HepG2 (cell line): ENCODE data around the gene SCAI. TPM values are rescaled to one million over a fixed set of nuclear protein-coding genes. Genes with fewer than 3 reads are reported as not detected.

Experiments
- AGO2 ChIP-seq: fragments of 200-400 bp; formaldehyde crosslinking; optimal IDR thresholded peaks from 2 replicates; pipeline ENCODE3; 2017; ENCODE audit warnings: mild to moderate bottlenecking, low read depth, low read length, moderate library complexity
- FOXP1 ChIP-seq, 2 experiments: fragments of 450-650 bp in 1 of 2; IDR thresholded peaks; 2 replicates each; pipeline ENCODE4 v1.6.1; 2017 to 2018; ENCODE audit warnings: antibody characterized with exemption in 1 of 2
- GATAD1 ChIP-seq: IDR thresholded peaks from 2 replicates; pipeline ENCODE4 v1.6.1; 2016; ENCODE audit warnings: missing genetic modification reagents, missing compliant biosample characterization
- HDAC6 ChIP-seq: fragments of 200-600 bp; sonication (generic); IDR thresholded peaks from 2 replicates; pipeline ENCODE4 v1.7.0; 2017; ENCODE audit warnings: mild to moderate bottlenecking, antibody characterized with exemption, low read length, low read depth
- RFXAP ChIP-seq: sonication (generic); formaldehyde crosslinking; IDR thresholded peaks from 2 replicates; pipeline ENCODE4 v1.4.0; 2020; ENCODE audit warnings: missing genetic modification reagents, borderline replicate concordance
- SP1 ChIP-seq, 2 experiments: fragments of 450-650 bp in 1 of 2; sonication (generic) in 1 of 2; formaldehyde crosslinking in 1 of 2; IDR thresholded peaks; 2 replicates each; pipeline versions ENCODE4 v1.4.0 to v1.6.1; 2016 to 2020; ENCODE audit warnings: missing genetic modification reagents in 1 of 2
- TBL1XR1 ChIP-seq: fragments of 150-350 bp; IDR thresholded peaks from 2 replicates; pipeline ENCODE4 v1.6.1; 2014; ENCODE audit warnings: borderline replicate concordance, low read length; ENCODE audit not compliant: partially characterized antibody
- ZKSCAN5 ChIP-seq: sonication (generic); formaldehyde crosslinking; IDR thresholded peaks from 2 replicates; pipeline ENCODE4 v1.5.1; 2020; ENCODE audit warnings: mild to moderate bottlenecking, missing genetic modification reagents
- ZMYM3 ChIP-seq: sonication (generic); formaldehyde crosslinking; IDR thresholded peaks from 2 replicates; pipeline ENCODE4 v1.5.1; 2020; ENCODE audit warnings: mild to moderate bottlenecking, missing genetic modification reagents
- ZNF235 ChIP-seq: sonication (generic); formaldehyde crosslinking; IDR thresholded peaks from 2 replicates; pipeline ENCODE4 v1.8.1; 2023; ENCODE audit warnings: mild to moderate bottlenecking, missing genetic modification reagents, borderline replicate concordance
- ZNF562 ChIP-seq: sonication (generic); formaldehyde crosslinking; IDR thresholded peaks from 2 replicates; pipeline ENCODE4 v1.8.0; 2022; ENCODE audit warnings: missing genetic modification reagents, borderline replicate concordance
- ZSCAN25 ChIP-seq: sonication (generic); formaldehyde crosslinking; IDR thresholded peaks from 2 replicates; pipeline ENCODE4 v1.8.0; 2022; ENCODE audit warnings: mild to moderate bottlenecking, missing genetic modification reagents
- ZSCAN29 ChIP-seq: sonication (generic); formaldehyde crosslinking; conservative IDR thresholded peaks from 2 replicates; pipeline ENCODE4 v1.4.0; 2020; ENCODE audit warnings: mild to moderate bottlenecking, missing genetic modification reagents
- polyA plus RNA-seq, 8 experiments: library from polyadenylated mRNA; depleted of rRNA in 3 of 8; stranded (reverse) in 7 of 8; unstranded in 1 of 8; fragments of >200 nt; fragmentation: Illumina TruSeq in 4 of 8; extraction: Trizol in 4 of 8; gene quantifications; 2 replicates each; pipeline versions ENCODE4 v1.2.1 to v1.2.3, GENCODE V29; 2011 to 2016; ENCODE audit warnings: low read depth in 4 of 8, missing spikeins in 1 of 8, mixed read lengths in 1 of 8; ENCODE audit not compliant: insufficient read depth in 1 of 8
- total RNA-seq, 5 experiments: library from RNA; depleted of rRNA; stranded (reverse); fragments of >200 nt; fragmentation: Illumina TruSeq; extraction: Trizol; gene quantifications; 2 replicates each; pipeline ENCODE4 v1.2.3, GENCODE V29; 2016; ENCODE audit warnings: low read depth in 1 of 5
- TF ChIP-seq, protein P1 (sequence below): sonication (generic); formaldehyde crosslinking; IDR thresholded peaks from 2 replicates; pipeline ENCODE4 v1.4.0; 2020; ENCODE audit warnings: mild to moderate bottlenecking, missing genetic modification reagents, borderline replicate concordance
- TF ChIP-seq, protein P2 (sequence below): sonication (generic); formaldehyde crosslinking; IDR thresholded peaks from 2 replicates; pipeline ENCODE4 v1.4.0; 2020; ENCODE audit warnings: missing genetic modification reagents, borderline replicate concordance
- TF ChIP-seq, protein P3 (sequence below): IDR thresholded peaks from 2 replicates; pipeline ENCODE4 v1.6.1; 2016; ENCODE audit warnings: mild to moderate bottlenecking
- TF ChIP-seq, protein P4 (sequence below): sonication (generic); formaldehyde crosslinking; IDR thresholded peaks from 2 replicates; pipeline ENCODE4 v1.4.0; 2020; ENCODE audit warnings: missing genetic modification reagents
- TF ChIP-seq, protein P5 (sequence below): sonication (generic); formaldehyde crosslinking; conservative IDR thresholded peaks from 2 replicates; pipeline ENCODE4 v1.5.0; 2020; ENCODE audit warnings: missing genetic modification reagents

SCAI gene
- total and polyA plus RNA-seq, 2 of the 13 experiments (the other 11 are each of a cell fraction or from before 2014, with no cell fraction given): 4.4 to 8.4 TPM

DNA sequence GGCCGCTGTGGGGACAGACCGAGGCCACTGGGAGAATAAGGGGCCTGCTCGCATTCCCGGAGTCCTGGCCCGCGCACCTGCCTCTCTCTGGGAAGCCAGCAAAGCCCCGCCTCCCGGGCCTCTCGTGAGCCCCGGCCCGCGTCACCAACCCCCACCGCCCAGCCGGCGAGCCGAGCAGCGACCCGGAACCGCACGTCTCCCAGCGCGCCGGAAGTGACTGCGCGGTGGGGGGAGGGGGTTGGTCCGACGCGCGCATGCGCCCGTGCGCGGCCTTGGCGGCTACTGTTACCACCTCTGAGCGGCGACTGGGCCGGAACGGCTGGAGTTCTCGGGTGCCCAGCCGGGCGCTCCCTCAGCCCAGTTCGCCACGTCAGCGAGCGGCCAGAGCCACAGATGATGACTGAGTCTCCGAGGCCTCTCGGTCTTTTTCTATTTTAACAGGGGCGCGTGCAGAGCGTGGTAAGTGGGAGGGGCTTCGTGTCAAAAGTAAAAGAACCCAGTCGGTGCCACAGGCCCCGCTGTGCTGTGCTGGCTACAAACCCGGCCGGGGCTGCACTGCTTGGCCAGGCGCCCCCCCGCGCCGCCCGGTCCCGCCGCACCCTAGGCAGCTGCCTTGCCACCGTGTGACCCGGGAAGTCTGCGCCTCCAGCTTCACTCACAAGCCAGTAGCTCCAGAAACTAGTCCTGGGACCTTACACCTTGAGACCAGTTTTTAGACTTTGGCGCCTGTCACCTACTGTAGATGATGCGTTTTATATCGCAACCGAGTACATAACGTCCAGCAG, 202.2 kb downstream of the SCAI start, which contains the start of gene GOLGA1 (continued):
- TF ChIP-seq, protein P1, sequence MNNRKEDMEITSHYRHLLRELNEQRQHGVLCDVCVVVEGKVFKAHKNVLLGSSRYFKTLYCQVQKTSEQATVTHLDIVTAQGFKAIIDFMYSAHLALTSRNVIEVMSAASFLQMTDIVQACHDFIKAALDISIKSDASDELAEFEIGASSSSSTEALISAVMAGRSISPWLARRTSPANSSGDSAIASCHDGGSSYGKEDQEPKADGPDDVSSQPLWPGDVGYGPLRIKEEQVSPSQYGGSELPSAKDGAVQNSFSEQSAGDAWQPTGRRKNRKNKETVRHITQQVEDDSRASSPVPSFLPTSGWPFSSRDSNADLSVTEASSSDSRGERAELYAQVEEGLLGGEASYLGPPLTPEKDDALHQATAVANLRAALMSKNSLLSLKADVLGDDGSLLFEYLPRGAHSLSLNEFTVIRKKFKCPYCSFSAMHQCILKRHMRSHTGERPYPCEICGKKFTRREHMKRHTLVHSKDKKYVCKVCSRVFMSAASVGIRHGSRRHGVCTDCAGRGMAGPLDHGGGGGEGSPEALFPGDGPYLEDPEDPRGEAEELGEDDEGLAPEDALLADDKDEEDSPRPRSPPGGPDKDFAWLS: no peak
- TF ChIP-seq ZNF562 (CRISPR knock-in tag) (no peak), ZSCAN29 (0 out of 2 replicates have a peak, but pooled peaks have one; percentile 45), ZNF235 (peak; percentile 51; the same call in 1 of the 2 replicates), GATAD1 (CRISPR knock-in tag) (peak; percentile 96), FOXP1 (IDR thresholded peaks at IDR 0.05) (no peak), FOXP1 (CRISPR knock-in tag; IDR thresholded peaks at IDR 0.05) (no peak), AGO2 (peak; percentile 78), HDAC6 (no peak), RFXAP (CRISPR knock-in tag) (peak; percentile 95), SP1 (IDR thresholded peaks at IDR 0.05) (no peak), SP1 (CRISPR knock-in tag; IDR thresholded peaks at IDR 0.05) (peak; percentile 77), ZMYM3 (CRISPR knock-in tag) (no peak), TBL1XR1 (no peak), ZSCAN25 (peak; percentile 71; the same call in 1 of the 2 replicates), ZKSCAN5 (no peak)
- TF ChIP-seq, protein P2, sequence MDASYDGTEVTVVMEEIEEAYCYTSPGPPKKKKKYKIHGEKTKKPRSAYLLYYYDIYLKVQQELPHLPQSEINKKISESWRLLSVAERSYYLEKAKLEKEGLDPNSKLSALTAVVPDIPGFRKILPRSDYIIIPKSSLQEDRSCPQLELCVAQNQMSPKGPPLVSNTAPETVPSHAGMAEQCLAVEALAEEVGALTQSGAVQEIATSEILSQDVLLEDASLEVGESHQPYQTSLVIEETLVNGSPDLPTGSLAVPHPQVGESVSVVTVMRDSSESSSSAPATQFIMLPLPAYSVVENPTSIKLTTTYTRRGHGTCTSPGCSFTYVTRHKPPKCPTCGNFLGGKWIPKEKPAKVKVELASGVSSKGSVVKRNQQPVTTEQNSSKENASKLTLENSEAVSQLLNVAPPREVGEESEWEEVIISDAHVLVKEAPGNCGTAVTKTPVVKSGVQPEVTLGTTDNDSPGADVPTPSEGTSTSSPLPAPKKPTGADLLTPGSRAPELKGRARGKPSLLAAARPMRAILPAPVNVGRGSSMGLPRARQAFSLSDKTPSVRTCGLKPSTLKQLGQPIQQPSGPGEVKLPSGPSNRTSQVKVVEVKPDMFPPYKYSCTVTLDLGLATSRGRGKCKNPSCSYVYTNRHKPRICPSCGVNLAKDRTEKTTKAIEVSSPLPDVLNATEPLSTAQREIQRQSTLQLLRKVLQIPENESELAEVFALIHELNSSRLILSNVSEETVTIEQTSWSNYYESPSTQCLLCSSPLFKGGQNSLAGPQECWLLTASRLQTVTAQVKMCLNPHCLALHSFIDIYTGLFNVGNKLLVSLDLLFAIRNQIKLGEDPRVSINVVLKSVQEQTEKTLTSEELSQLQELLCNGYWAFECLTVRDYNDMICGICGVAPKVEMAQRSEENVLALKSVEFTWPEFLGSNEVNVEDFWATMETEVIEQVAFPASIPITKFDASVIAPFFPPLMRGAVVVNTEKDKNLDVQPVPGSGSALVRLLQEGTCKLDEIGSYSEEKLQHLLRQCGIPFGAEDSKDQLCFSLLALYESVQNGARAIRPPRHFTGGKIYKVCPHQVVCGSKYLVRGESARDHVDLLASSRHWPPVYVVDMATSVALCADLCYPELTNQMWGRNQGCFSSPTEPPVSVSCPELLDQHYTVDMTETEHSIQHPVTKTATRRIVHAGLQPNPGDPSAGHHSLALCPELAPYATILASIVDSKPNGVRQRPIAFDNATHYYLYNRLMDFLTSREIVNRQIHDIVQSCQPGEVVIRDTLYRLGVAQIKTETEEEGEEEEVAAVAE (CRISPR knock-in tag): peak; percentile 38; the same call in 1 of the 2 replicates
- TF ChIP-seq, protein P3, sequence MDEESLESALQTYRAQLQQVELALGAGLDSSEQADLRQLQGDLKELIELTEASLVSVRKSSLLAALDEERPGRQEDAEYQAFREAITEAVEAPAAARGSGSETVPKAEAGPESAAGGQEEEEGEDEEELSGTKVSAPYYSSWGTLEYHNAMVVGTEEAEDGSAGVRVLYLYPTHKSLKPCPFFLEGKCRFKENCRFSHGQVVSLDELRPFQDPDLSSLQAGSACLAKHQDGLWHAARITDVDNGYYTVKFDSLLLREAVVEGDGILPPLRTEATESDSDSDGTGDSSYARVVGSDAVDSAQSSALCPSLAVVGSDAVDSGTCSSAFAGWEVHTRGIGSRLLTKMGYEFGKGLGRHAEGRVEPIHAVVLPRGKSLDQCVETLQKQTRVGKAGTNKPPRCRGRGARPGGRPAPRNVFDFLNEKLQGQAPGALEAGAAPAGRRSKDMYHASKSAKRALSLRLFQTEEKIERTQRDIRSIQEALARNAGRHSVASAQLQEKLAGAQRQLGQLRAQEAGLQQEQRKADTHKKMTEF (CRISPR knock-in tag): peak; percentile 92
- TF ChIP-seq, protein P4, sequence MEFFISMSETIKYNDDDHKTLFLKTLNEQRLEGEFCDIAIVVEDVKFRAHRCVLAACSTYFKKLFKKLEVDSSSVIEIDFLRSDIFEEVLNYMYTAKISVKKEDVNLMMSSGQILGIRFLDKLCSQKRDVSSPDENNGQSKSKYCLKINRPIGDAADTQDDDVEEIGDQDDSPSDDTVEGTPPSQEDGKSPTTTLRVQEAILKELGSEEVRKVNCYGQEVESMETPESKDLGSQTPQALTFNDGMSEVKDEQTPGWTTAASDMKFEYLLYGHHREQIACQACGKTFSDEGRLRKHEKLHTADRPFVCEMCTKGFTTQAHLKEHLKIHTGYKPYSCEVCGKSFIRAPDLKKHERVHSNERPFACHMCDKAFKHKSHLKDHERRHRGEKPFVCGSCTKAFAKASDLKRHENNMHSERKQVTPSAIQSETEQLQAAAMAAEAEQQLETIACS (CRISPR knock-in tag): peak; percentile 74
- TF ChIP-seq, protein P5, sequence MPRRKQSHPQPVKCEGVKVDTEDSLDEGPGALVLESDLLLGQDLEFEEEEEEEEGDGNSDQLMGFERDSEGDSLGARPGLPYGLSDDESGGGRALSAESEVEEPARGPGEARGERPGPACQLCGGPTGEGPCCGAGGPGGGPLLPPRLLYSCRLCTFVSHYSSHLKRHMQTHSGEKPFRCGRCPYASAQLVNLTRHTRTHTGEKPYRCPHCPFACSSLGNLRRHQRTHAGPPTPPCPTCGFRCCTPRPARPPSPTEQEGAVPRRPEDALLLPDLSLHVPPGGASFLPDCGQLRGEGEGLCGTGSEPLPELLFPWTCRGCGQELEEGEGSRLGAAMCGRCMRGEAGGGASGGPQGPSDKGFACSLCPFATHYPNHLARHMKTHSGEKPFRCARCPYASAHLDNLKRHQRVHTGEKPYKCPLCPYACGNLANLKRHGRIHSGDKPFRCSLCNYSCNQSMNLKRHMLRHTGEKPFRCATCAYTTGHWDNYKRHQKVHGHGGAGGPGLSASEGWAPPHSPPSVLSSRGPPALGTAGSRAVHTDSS (CRISPR knock-in tag): 0 out of 2 replicates have a peak, but pooled peaks have one; percentile 55
